ENCODE data around the gene UNC13B. TPM values are rescaled to one million over a fixed set of nuclear protein-coding genes. Genes with fewer than 3 reads are reported as not detected.

UNC13B gene
- total and polyA plus RNA-seq, 8 donors, result 70.0 to 92.8 (median 86.3) TPM

GRCh38 chr9:35395706-35396101 is 233.9 kb downstream of the UNC13B start:
- intact Hi-C loops (cut with DNase I), result no loop called here

GRCh38 chr9:35396560-35397215 is 234.9 kb downstream of the UNC13B start:
- Histone ChIP-seq H3K27ac (no peak overlapping the region), H3K4me3 (no peak overlapping the region), H3K4me1 (no peaks in the 10 kb centered on the region), H3K36me3 (peaks cover 0 to 94% of the 10 kb centered on the region in 2 donors), H3K27me3 (no peaks in the 10 kb centered on the region), H3K9me3 (no peaks in the 10 kb centered on the region)
- TF ChIP-seq CTCF (IDR thresholded peaks at IDR 0.05), result no peak
- intact Hi-C loops (cut with DNase I), result no loop called here
- ATAC-seq, result no peak
- no peak for DNase-seq

More at GRCh38 chr9:35395706-35396101, 233.9 kb downstream of the UNC13B start:
- Histone ChIP-seq H3K4me3 (no peak overlapping the region), H3K36me3 (peaks cover 0 to 94% of the 10 kb centered on the region in 2 donors), H3K27ac (no peak overlapping the region), H3K9me3 (no peaks in the 10 kb centered on the region), H3K4me1 (no peaks in the 10 kb centered on the region), H3K27me3 (no peaks in the 10 kb centered on the region)
- no peak for TF ChIP-seq CTCF (IDR thresholded peaks at IDR 0.05)
- no peak for ATAC-seq
- DNase-seq, result no peak

- intact Hi-C loops (cut with DNase I), result no loop called here
- no peak for DNase-seq
- TF ChIP-seq CTCF (IDR thresholded peaks at IDR 0.05), result no peak
These were observed 235.4 kb downstream of the UNC13B start for GRCh38 chr9:35397216-35397698.

GRCh38 chr9:35397923-35398322 is 236.1 kb downstream of the UNC13B start:
- intact Hi-C loops (cut with DNase I), result no loop called here
- ATAC-seq (no peak), DNase-seq (no peak)
- H3K4me3 ChIP-seq, result no peak overlapping the region
- no peak overlapping the region for H3K27ac ChIP-seq
- no peaks in the 10 kb centered on the region for H3K9me3 ChIP-seq
- H3K36me3 ChIP-seq, result peaks cover 0 to 97% of the 10 kb centered on the region in 2 donors
- no peaks in the 10 kb centered on the region for H3K27me3 ChIP-seq
- no peak for TF ChIP-seq CTCF (IDR thresholded peaks at IDR 0.05)
- no peaks in the 10 kb centered on the region for H3K4me1 ChIP-seq

More at GRCh38 chr9:35397216-35397698, 235.4 kb downstream of the UNC13B start:
- Histone ChIP-seq H3K27ac (no peak overlapping the region), H3K36me3 (peaks cover 0 to 94% of the 10 kb centered on the region in 2 donors), H3K4me1 (no peaks in the 10 kb centered on the region), H3K9me3 (no peaks in the 10 kb centered on the region), H3K4me3 (no peak overlapping the region), H3K27me3 (no peaks in the 10 kb centered on the region)
- no peak for ATAC-seq

GRCh38 chr9:35398651-35399335 is 237.0 kb downstream of the UNC13B start:
- intact Hi-C loops (cut with DNase I), result no loop called here
- DNase-seq (no peak), ATAC-seq (no peak)
- Histone ChIP-seq H3K36me3 (peaks cover 0 to 97% of the 10 kb centered on the region in 2 donors), H3K27ac (no peak overlapping the region), H3K4me3 (no peak overlapping the region), H3K27me3 (no peaks in the 10 kb centered on the region), H3K9me3 (no peaks in the 10 kb centered on the region), H3K4me1 (no peaks in the 10 kb centered on the region)
- TF ChIP-seq CTCF (IDR thresholded peaks at IDR 0.05), result no peak

All from left lung (tissue), 10 donors.